HS-27A (cell line): ENCODE data around the gene MAGED1.
A peak's percentile ranks its signal among the peaks of the same experiment; 100 is the strongest.

Experiments used
- DNase-seq: peaks from one replicate; pipeline ENCODE4 v3.0.0-alpha.2; 2012; ENCODE audit warnings: low read depth, missing footprints

MAGED1 gene

GRCh38 chrX:51892921-51893745, at the start of gene MAGED1:
Gene MAGED1 (plus strand): TSS chrX:51893623. CDS start chrX:51894305, 682 bp downstream.
- peak; percentile 69 for DNase-seq

- DNase-seq: no peak
Observed at GRCh38 chrX:51847463-51847862, 46.0 kb upstream of the MAGED1 start.

GRCh38 chrX:51851507-51852085, 41.8 kb upstream of the MAGED1 start:
- no peak for DNase-seq

- no peak for DNase-seq
Observed at GRCh38 chrX:51852096-51852495, 41.3 kb upstream of the MAGED1 start.

- no peak for DNase-seq
Observed at GRCh38 chrX:51852621-51853020, 40.8 kb upstream of the MAGED1 start.

GRCh38 chrX:51853251-51853650, 40.2 kb upstream of the MAGED1 start:
- no peak for DNase-seq

- DNase-seq: no peak
Observed at GRCh38 chrX:51855698-51856097, 37.7 kb upstream of the MAGED1 start.

GRCh38 chrX:51857159-51857733, 36.2 kb upstream of the MAGED1 start:
- no peak for DNase-seq

- DNase-seq: no peak
Observed at GRCh38 chrX:51860679-51861078, 32.7 kb upstream of the MAGED1 start.

- DNase-seq: no peak
Observed at GRCh38 chrX:51862920-51863319, 30.5 kb upstream of the MAGED1 start.

GRCh38 chrX:51866210-51866609, 27.2 kb upstream of the MAGED1 start:
- DNase-seq: no peak

GRCh38 chrX:51867626-51868025, 25.8 kb upstream of the MAGED1 start:
- no peak for DNase-seq

- DNase-seq: no peak
Observed at GRCh38 chrX:51870354-51870753, 23.1 kb upstream of the MAGED1 start.

GRCh38 chrX:51874123-51874522, 19.3 kb upstream of the MAGED1 start:
- DNase-seq: no peak

GRCh38 chrX:51876441-51876840, 17.0 kb upstream of the MAGED1 start:
- no peak for DNase-seq

GRCh38 chrX:51878056-51878455, 15.4 kb upstream of the MAGED1 start:
- no peak for DNase-seq

- no peak for DNase-seq
Observed at GRCh38 chrX:51889851-51890250, 3.6 kb upstream of the MAGED1 start.

GRCh38 chrX:51891245-51891644, 2.2 kb upstream of the MAGED1 start:
- no peak for DNase-seq

GRCh38 chrX:51891821-51892551, 1.4 kb upstream of the MAGED1 start:
- no peak for DNase-seq

GRCh38 chrX:51893931-51894696, 691 bp downstream of the MAGED1 start:
- DNase-seq: no peak

- no peak for DNase-seq
Observed at GRCh38 chrX:51894697-51895336, 1.4 kb downstream of the MAGED1 start.
